Measurements from ENCODE around the gene PLXNA2.

GRCh38 chr1:208122612-208123358 lies 121.4 kb downstream of the PLXNA2 start:
- TF ChIP-seq CTCF (IDR thresholded peaks at IDR 0.05): no peak
- TF ChIP-seq POLR2A (IDR thresholded peaks at IDR 0.05): no peak
